Adrenal gland (tissue), 5 donors: ENCODE measurements around the gene CRADD.

Experiments
- CTCF ChIP-seq, 6 experiments: fragments of 450-650 bp in 4 of 6; fragments of 200-600 bp in 2 of 6; sonication (generic) in 1 of 6; IDR thresholded peaks; 1 replicate in 5 of 6; 2 replicates in 1 of 6; pipeline versions ENCODE4 v1.5.1 to v1.8.0; 2016 to 2021; ENCODE audit warnings: antibody characterized with exemption in 6 of 6, mild to moderate bottlenecking in 2 of 6, moderate library complexity in 1 of 6
- POLR2A ChIP-seq, 2 donors: fragments of 450-650 bp; IDR thresholded peaks; one replicate each; pipeline ENCODE4 v1.6.1; 2017; ENCODE audit warnings: antibody characterized with exemption in 2 of 2, mild to moderate bottlenecking in 2 of 2, moderate library complexity in 1 of 2
- donor health status: DM: no; HTN: no; CAD: no.

- TF ChIP-seq CTCF (IDR thresholded peaks at IDR 0.05) (peak in 2 of 6 experiments; percentile 10 to 22), POLR2A (IDR thresholded peaks at IDR 0.05) (no peak)
Measured at GRCh38 chr12:93813972-93814821, 137.0 kb downstream of the CRADD start.
